DMS153 treated with DMSO at 0.1 percent for 48 hours (cell line): Measurements from ENCODE around the gene BRD1.
A peak's percentile ranks its signal among the peaks of the same experiment; 100 is the strongest.
"Not testable (repeated sequence)": the region's sequence is repeated elsewhere in the genome, so short reads cannot be mapped to it uniquely, and the experiment has no call there.

Experiments
- DNase-seq: peaks from one replicate; lab custom pipeline; 2025; ENCODE audit not compliant: unreplicated experiment; lab: John Stamatoyannopoulos, UW

The BRD1 gene

DNA sequence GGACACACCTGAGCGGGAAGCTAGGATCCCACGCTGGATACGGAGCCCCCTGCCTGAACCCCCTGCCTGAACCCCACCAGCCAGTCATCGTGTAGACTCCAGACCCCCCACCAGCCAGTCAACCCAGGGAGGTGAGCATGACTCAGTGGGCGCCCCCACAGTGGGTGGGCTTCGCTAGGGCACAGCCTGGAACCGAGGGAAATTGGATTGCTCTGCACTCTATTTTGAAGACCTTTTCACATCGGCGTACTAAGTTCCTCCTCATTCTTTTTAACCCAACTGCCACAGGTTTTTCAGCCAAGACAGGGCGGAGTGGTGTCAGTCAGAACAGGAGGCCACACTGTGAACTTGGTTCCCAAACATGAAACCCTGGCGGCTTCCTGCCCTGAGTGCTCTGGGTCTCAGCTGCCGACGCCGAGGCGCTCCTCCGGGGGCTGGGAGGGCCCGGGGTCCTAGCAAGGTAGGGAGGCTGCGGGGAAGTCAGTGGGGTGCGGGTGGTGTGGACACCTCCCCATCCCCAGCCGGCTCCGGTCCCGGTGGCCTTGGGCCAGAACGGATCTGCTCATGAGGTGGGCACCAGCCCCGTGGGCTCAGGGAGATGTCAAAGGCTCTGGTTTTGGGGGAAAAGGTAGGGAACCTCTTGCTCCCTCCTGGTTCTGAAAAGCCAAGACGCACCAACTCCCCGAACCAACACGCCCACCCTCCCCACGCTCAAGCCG, 57.0 kb downstream of the BRD1 start:
- no peak for DNase-seq

DNA sequence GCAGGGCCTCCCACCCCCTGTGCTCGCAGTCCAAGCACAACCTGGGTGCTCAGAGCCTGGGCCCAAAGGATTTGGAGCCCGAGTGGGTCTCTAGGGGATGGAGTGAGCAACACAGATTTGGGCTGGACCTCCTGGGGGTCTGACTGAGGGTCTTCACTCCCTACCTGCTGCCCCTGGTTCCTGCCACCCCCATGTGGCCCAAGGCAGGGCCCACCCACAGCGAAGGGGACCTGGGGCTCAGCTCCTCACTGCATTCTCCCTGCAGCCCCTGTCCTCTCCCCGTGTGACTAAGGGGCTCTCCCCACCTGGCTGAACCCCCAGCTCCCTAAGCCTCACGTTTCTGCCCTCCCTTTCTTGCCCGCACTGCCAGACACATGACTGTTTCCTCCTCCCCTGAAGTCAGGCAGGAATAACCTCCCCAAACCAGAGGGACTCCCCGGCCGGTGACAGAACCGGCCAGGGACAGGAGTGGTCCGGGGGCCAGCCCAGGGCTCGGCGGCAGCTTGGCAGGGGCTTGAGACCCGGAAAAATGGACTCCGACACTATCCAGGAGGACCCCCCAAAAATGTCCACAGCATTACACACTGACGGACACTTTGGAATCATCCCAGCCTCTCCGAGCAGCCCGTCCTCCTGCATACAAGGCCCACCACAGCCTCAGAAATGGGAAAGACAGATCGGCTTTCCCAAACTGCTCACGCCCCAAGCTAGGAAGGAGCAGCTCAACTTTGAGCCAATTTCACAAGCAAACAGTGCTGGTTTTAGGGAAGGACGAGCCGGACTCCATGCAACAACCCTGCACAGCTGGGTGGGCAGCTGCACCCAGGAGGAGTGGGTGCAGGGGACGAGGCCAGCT, 57.8 kb downstream of the BRD1 start:
- no peak for DNase-seq

DNA sequence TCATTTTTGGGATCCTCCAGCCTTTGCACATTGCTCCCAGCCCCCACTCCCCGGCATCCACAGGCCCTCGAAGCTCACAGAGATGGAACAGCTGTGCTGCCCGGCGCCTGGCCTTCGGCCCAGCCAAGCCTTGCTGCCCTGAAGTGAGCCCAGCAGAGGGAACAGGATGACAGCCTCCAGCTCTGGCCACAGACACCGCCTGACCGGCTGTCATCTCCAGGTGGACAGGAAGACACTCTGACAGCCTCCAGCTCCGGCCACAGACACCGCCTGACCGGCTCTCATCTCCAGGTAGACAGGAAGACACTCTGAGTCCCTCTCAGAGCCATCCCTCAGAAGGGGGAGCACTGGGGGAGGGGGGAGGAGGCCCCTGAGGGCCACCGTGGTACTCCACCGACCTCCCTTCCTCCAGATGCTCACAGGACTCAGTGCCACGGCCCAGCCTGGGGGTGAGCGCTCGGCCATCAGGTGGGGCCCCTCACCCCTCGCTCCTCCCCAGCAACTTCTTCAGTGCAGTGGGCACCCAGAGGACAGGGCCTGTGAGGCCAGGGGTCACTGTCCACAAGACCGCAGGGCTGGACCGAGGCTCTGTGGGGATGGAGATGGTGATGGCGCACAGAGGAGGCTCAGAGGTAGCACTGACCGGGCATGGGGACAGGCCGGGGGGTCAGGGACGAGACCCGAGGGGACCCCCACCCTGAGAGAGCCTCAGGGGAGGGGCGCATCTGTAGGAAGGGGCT, 58.6 kb downstream of the BRD1 start:
- DNase-seq = no peak

DNA sequence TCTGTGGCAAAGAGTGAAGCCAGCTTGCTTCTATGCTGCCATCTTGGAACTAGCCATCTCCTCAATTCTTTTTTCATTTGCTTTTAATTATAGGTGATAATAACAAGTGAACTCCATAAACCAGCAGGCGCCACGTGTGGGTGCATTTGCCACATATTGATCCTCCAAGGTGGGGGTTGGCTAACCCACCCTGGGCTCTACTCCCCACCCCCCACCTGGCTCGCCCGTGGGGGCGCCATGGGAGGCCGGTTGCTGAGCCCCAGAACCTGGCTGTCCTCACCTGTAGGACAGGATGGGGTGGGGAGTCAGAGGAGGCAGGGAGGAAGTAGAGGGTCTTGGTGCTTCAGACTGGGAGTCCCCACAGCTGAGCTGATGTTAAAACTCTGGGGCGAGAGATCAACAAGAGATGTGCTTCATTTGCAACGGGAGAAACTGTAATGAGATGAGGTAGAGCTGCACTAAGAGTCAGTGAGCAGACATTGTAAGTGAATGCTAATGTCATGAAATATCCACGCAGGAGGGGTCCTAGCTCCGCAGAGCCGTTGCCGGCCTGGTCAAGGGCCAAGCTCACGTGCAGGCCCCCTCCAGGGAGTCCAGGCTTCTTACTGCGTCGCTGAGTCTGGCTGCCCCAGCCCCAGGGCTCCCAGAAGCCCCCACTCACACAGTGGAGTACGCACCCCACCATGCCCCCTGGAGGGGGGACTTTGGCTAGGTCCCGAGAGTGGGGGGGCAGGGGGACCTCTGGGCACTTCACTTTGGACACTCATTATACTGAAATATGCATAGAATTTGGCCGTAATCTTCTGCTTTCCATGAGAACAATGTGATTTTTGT, 59.4 kb downstream of the BRD1 start:
- no peak for DNase-seq

DNA sequence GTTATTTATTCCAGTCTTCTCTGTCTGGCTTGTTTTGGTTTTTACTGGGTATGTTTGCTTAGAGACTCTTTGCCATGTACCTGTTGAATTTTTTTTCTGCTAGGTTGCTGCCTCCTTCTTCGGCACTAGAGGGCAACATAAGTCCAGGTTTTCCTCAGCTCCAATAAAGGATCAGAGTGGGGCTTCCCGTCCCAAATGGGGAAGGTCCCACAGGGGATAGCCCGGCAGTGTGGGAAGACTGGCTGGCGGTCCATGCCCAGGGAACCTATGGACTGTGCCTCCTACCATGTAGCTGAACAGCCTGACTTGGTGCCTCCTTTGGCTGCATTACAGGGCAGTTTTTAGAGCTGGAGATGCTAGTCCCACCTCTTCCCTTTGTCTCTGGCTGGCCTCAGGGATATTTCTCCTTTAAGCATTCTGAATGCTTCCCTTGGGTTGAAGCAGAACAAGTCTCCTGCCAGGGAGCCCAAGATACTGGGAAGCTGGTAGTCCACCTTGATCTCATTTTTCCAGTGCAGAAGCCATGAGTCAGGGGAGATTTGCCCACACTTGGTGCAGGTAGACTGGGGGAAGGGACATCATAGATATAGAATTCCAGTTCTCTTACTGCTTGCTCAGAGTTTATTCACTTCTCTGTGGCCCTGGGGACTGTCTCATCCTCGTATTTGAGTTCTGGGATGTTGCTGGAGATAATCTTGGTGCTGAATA, 60.2 kb downstream of the BRD1 start:
- DNase-seq = peak; percentile 28

DNA sequence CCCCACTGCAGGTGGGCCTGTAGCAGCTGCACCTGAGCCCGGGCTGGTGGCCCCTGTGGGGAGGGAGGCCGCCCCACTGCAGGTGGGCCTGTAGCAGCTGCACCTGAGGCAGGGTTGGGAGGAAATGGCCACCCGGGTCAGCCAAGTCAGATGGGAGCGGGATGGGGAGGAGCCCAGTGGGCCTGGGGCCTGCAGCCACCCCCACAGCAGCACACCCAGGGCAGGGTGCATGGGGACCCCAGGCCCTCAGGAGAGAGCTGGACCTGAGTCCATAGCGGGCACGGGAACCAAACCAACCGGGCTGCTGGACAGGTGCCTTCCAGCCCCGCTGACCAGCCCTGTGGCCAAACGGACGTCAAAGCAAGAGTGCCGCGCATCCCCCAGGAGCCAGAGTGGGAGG, 61.7 kb downstream of the BRD1 start:
- no peak for DNase-seq

DNA sequence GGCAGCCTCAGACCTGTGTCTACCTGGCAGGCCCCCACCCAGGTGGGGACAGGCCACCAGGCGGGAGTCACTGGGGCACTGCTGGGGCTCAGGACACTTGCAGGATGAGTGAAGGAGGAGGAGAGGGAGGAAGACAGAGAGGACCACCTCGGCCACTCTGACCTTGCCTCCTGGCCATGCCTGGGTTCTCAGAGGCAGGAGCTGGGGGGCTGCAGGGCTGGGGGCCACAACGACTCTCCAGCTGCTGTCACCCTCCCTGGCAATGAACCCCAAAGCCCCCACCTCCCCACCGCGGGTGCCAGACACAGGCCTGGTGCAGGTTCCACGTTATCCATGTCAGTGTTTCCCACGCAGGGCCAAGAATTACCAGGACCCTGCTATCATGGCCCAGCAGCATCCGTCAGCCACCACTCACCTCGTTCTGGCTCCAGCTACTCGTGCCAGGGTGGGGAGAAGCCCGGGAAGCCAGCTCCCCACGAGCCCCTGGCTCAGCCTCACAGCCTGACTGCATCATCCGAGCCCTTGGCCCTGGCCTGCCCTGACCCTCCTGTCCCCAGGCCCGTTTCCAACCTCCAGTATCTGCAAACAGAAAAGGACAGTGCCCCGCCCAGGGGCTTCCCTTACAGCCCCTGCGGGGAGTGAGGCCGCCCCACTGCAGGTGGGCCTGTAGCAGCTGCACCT, 62.4 kb downstream of the BRD1 start:
- no peak for DNase-seq

DNA sequence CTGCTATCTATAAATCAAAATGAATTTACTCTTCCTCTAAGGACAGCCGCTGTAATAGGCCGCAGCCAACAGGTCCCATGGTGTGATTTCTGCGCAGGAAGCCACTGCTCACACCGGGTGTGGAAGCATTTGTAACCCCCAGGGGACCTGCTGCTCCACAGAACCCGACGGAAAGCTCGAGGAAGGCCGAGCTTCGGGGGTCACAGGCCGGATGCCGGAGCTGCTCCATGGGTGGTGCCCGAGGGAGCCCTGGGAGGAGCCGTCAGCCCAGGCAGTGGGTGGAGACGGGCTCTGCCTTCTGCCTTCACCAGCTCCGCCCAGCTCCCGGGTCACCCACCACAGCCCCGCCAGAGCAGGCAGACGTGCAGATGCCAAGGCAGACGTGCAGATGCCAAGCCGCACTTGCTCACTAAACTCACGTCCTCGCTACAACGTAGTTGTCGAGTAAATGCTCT, 63.5 kb downstream of the BRD1 start:
- DNase-seq = no peak

DNA sequence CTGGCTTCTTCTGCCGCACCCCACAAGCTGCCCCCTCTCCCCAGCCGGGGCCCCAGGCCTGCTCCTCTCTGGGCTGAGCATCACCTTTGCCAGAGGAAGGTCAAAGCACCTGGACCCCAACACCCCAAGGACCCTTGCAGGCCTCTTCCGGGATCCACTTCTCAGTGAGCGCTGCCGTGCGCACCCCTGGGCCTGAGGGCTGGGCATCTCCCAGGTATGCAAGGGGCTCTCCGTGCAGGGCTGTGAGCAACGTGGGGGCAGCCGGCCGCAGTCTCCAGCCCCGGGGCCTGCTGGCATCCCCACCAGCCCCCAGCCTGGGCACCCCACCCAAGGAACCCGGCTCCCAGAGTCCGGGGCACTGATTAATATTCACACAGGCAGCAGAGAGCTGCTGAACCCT, 64.0 kb downstream of the BRD1 start:
- no peak for DNase-seq

DNA sequence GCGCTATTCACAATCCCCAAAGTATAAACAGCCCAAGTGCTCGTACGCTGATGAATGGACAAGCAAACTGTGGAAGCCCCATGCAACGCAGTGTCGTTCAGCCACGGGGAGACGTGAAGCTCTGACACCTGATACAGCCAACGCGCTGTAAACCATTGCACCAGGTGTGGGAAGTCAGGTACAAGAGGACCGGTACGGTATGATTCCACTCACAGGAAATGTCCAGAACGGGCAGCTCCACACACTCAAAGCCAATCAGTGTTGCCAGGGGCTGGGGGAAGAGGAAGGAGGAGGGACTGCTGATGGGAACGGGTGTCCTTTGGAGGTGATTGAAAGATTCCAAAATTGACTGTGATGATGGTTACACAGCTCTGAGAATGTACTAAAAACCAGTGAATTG, 64.5 kb downstream of the BRD1 start:
- no peak for DNase-seq

DNA sequence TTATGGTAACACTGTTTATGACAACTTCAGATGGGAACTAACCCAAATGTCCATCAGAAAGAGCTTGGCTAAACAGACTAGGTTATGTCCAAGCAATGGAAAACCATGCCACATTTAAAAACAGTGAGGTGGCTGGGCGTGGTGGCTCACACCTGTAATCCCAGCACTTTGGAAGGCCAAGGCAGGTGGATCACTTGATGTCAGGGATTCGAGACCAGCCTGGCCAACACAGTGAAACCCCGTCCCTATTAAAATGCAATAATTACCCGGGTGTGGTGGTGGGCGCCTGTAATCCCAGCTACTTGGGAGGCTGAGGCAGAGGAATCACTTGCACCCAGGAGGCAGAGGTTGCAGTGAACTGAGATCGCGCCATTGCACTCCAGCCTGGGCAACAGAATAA, 65.1 kb downstream of the BRD1 start:
- not testable (repeated sequence) for DNase-seq

DNA sequence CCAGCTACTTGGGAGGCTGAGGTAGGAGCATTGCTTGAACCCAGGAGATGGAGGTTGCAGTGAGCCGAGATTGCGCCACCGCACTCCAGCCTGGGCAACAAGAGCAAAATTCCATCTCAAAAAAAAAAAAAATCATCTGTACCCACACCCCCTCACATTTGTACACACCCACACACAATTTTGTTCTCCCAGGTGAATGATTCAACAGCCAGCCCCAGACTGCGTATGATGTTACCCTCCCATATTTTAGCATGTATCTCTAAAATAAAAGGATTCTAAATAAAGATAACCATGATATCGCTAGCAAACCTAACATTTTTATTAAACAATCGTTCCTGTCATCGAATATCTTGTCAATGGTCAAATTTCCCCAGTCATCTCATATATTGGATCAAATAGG, 65.8 kb downstream of the BRD1 start:
- no peak for DNase-seq

DNA sequence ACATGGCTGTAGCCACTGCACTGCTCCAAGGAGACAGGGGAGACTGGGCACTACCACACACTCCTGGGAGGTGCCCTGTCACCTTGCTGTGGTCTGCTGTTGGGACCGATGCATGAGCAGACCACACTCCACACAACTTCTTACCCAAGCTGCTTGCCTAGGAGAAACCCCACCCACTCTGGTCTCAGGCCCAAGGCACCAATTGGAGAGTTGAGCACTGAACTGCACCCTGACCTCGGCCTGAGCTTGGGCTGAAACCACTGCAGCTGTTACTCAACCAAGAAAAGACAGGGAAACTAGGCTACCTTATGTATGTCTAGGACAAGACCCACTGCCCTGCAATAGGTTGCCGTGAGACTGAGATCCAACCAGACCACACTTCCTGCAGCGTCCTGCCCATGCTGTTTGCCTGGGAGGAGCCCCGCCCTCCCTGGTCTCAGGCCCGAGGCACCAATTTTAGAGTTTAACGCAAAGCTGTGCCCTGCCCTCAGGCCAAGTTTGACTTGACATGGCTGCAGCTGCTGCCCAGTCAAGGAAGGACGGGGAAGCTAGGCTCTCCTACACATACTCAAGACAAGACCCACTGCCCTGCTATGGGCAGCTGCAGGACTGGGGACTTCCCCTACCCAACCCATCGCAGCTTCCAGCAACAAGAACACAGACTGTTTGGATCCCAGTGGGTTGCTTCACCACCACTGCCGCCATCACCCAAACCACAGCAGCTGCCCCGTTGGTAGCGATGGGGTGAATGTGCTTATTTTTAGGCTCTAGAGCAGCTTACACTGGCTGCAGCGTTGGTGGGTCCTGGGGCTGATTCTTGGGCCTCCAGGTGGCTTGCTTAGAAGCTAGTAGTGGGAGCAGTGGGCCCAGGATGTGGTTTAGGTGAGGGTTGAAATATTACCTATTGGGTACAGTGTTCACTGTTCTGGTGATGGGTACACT, 66.8 kb downstream of the BRD1 start:
- no peak for DNase-seq

DNA sequence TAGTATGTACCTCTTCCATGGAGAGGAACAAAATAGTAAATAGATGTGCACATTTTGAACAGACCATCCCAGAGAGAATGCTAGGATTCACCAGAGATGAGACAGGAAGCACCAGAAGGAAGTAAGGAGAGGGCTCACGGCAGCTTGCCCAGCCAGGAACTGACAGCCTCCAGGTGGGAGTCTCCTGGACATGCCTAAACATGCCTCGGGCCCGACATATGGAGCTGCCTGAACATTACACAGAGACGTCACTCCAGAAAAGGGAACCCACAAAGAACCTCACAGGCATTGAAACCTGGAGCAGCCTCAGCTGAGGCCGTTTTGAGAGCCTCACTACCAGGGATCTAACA, 67.4 kb downstream of the BRD1 start:
- no peak for DNase-seq

DNA sequence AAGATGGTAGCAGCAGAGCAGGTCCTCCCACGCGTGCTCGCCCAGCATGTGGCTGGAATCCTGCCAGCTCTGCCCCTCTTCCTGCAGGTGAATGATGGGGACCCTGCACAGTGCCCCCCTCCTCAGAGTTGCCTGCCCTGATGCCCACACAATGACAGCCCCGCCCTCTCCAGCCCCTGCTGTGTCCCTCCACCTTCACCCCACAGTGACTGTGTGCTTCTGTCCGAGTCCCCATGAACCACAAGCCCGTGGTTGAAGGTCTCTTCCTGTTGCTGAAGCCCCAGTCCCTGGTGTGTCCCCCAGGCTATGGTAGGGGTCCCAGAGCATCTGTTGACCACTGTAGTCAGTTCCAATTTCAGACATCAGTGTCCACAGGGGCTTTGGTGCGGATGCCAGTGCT, 71.0 kb downstream of the BRD1 start:
- no peak for DNase-seq

DNA sequence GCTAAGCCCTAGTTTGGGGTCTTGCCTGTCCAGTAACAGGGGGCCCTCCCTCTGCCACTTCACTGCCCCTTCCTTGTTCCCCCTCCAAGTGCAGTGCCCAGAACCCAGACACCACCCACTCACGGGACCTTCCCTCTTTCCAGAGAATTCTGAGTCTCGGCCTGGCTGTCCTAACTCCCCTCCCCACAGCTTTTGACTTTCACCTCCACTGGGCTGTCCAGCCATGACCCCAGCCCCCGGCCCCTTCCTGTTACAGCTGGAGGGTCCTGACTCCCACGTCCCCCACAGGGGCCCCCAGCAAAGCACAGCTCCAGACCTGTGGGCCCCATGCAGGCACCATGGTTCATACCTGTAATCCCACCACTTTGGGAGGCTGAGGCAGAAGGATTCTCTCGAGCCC, 71.5 kb downstream of the BRD1 start:
- no peak for DNase-seq

DNA sequence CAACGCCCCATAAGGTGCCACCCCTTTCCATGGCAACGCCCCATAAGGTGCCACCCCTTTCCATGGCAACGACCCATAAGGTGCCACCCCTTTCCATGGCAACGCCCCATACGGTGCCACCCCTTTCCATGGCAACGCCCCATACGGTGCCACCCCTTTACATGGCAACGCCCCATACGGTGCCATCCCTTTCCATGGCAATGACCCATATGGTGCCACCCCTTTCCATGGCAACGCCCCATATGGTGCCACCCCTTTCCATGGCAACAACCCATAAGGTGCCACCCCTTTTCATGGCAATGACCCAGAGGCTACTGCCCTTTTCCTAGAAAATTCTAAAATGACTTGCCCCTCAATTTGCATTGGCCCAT, 72.1 kb downstream of the BRD1 start:
- no peak for DNase-seq

DNA sequence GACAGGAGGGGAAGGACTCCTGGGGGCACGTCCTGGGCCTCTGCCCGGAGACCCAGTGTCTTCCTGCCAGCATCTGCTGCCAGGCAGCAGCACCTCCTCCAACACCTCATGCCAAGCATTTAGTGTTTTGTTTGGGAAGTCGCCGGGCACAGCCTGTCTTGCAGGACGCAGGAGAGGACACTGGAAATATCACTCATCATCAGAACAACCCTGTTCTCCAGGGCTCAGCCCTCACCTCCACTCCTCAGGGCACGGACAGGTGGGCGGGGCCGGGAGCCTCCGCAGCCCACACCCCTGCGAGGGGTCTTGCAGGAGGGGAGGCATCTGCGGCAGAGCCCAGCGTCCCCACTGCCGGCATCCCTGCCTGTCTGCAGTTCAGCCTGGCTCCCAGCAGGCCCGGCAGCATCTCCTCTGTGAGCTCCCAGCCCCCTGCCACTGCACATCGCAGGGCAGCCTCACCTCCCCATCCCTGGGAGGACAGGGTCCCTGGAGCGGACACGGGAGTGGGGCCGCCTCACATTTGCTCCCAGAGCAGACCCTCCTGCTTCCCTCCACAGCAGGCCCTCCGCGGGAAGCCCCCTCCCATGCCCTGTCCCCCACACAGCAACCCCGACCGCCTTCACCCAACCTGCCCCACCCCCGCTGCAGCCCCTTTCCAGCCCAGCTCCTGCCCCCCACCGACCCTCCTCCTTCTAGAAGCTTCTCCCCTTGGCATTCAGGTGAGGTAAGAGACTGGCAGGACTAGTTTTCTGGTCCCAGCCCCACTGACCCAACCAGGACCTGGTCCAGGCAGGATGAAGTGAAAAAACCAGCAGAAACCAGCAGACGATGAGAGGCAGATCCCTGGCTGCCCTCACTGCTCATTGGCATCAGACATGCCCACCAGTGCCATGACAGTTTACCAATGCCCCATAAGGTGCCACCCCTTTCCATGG, 72.7 kb downstream of the BRD1 start:
- DNase-seq = no peak
